ENCODE data around the gene KIAA1328.

The KIAA1328 gene

DNA sequence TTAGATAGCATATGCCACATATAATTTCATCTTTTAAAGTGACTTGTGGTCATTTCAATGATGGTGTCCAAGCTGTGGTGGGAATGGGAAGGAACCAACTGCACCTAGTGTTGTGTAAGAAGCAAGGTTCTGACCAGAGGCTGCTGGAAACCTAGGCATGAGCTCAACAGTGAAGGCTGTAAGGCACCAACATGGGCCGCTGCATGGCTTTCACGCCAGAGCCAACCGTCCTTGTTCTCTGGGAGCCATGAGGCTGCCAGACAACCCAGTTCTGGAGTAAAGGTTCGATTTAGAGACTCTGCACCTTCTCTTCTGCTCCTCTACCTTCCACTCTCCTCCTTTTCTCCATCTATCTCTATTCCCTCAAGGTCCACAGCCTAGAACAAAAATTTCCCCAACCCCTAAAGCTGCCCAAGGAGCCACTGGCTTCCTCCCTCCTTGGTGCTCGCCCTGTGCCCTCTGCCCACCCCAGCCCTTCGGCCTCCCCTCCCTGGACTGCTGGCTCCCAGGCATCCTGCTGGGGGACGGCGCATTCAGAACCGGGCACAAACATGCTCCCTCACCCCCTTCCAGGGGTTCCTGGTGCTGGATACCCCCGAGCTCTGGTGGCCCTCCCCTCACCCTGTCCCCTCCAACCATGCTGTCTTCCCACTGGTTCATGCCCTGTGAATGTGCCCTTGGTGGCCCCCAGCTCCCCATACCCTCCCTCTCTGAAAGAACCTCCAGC is 431.6 kb downstream of the KIAA1328 start:
- no peak for DNase-seq

DNA sequence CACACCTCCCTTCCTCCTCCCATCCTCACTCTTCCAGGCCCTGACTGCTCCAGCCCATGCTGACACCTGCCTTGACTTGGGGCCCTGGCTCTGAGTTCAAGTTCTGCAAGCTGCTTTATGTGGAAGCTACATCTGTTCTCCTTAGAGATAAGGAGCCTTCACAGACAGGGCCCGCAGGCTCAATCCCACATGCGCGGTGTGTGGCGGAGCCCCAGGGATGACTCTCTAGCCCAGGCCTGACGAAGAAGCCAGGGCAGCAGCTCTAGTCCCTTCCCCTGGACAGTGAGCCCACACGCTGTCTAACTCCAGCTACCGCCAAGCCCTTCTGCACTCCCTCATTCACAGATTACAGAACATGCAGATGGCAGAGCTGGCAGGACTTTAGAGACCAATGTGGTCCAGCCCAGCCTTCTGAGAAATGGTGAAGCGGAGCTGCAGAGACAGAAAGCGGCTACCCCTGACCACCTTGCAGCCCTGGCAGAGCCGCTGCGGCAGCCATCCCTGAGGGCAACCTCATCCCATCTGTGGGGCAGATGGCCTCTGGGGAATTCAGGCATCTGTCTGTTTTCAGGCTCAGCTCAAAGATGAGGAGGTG is 432.4 kb downstream of the KIAA1328 start:
- DNase-seq, result no peak

DNA sequence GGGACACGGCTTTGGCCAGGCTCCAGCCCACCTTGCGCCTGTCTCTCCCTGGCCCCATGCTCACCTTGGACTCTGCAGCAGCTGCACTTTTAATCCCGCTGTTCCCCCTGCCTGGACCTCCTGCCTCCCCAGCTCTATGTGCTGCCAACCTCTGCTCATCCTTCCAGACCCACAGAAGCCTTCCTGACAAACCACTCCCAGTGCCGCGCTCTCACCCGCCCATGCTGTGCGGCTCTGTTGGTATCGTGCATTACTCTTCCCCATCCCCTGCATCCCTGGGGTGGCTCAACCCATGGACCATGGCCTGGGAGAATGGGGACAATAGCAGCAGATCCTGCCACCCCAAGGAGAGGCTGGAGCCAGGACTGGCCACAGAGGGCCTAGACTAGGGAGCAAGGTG is 433.1 kb downstream of the KIAA1328 start:
- DNase-seq, result no peak

DNA sequence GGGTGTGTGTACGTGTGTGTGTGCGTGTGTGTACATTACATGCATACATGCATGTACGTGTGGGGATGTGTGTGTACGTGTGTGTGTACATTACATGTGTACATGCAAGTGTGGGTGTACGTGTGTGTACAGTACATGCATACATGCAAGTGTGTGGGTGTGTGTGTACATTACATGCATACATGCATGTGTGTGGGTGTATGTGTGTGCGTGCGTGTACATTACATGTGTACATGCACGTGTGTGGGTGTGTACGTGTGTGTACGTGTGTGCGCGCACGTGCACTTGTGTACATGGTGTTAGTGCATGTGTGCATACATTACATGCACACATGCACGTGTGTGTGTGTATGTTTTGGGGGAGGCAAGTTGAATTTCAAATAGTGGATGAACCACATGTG is 436.0 kb downstream of the KIAA1328 start:
- DNase-seq, result no peak

DNA sequence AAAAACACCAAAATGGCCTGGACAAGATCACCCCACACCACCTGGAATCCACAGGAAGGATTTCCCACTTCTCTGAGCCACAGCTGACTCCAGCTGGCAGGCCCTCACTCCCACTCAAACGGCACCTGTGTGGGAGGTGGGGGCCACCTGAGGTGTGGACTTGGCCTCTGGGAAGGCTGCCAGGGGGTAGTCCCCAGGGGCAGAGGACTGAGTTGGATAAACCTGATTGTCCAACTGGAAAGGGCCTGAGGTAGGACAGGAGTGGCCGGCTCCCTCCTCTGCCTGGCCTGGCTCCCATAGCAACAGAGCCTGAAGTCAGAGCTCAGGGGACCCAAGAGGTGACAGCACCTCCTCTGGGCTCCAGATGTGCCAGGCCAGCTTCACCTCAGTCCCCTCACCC is 436.5 kb downstream of the KIAA1328 start:
- DNase-seq, result no peak

DNA sequence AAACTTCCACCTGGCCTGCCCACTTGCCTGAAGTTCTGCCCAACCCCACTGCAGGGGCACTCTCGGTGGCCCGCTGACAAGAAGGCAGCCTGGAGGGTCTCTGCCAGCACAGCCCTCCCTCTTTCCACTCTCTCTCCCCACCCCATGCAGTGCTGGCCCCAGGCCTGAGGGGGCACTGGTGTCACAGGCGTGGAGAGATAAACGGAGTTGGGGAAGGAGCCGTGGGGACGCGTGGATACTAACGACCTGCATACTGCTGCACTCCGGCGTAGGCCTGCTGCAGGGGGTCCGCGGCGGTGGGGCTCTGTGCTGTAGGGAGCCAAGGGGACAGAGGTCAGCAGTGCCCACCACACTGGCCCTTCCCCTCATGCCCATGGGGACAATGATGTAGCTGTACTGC is 437.4 kb downstream of the KIAA1328 start:
- DNase-seq, result no peak

DNA sequence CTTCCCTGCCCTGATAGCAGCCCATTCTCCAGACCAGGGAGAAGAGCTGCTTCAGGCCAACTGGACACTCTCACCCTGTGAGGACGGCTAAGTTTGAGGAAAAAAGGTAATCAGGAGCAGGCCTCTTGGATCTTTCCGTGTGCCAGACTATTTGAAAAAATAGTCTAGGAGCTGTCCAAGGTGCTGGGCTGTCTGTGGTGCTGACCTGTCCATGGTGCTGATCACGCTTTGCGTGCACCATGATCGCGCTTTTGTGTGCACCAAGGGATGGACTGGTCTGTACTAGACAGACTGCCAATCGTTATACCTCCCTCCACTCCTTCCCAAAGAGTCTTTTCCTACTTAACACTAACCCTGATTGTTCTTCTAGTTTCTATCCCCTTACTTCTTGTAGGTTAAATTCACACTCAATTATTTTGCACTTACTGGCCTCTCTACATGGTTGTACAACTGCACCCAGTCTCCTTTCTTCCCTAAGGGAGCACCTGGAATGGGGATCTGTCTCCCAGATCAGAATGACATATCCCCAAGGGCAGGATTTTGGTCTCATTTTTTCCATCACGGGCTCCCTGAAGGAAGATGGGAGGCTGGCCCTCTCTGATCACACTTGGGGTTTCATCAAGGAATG is 441.2 kb downstream of the KIAA1328 start:
- no peak for DNase-seq

DNA sequence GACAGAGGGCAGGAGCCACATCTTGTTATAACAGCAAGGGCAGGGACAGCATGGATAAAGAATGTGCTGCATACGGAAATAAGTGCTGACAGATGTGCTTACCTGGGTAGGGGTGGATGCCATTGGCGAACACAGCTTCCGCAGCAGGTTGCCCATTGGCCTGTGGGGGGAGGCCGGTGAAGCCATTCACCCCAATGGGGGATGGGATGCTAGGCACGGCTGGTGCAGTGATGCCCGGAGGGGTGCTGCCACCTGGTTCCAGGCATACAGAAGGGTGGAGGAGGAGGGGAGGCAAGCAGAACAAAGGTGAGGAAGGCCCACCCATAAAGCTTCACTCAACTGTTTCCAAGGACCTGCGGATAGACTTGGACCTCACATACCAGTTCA is 441.7 kb downstream of the KIAA1328 start:
- no peak for DNase-seq

DNA sequence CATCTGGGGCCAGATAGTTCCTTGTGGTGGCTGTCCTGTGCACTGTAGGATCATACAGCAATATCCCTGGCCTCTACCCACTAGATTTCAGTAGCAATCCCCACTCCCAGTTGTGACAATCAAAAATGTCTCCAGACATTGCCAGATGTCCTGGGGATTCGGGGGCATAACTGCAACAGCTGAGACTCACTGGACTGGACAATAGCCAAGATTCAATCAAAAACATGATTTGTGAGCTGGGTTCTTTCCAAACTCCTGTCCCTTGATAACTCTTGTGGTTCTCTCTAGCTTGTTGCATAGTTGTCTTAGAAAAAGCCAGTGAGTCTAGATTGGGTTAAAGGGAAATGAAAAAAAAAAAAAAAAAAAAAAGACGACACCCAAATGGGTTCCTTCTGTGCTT is 443.3 kb downstream of the KIAA1328 start:
- DNase-seq, result no peak

DNA sequence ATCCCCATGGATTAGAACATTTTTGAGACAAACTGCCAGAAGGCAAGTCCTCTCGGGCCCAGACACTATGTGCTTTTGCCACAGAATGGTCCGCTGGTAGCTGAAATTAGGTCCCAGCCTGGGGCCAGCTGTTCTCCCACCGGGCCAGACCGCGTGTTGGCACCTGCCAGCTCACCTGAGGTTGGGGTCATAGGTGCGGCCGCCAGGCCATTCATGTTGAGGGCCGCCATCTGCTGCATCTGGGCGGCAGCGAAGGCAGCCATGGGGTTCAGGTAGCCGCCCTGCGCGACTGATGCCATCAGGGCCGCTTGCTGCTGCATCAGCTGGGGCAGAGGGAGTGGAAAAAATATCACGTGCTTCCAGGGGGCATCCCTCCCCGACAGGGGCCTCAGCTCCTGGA is 443.9 kb downstream of the KIAA1328 start:
- no peak for DNase-seq

DNA sequence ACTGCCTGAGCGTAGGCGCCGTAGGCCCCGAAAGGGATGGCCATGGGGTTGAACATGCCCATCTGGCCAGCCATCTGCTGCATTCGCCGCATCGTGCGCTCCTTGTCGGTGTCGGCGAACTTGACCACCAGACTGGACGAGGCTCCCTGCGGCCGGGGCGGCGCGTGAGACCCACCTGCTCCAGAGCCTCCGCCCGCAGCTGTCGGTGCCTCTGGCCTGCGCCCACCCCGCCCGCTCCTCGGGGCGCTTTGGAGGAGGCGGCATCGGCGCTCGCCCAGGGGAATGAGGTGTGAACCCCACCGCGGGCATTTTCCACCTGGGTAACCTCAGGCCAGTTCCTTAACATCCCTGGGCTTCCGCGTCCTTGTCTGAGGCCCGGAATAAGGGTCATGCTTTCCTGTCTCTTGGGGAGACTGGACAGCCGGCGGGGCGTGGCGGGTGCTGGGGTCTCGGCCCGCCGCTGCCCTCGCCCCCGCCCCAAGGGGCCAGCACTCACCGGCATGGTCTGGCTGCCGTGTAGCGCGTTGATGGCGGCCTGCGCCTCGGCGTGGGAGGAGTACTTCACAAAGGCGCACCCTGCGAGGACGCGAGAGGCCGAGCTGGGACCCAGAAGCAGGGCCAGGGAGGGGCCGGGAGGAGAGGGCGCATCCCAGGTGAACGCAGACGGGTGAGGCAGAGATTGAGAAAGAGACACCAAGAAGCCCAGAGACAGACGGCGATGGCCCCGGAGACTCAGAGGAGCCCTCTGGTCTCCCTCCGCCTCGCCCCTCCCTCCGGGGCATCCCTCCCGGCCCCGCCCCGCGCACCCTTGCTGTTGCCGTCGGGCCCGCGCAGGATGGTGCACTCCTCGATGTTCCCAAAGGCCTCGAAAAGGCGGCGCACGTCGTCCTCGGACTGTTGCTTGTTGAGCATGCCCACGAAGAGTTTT is 445.6 kb downstream of the KIAA1328 start:
- no peak for DNase-seq

DNA sequence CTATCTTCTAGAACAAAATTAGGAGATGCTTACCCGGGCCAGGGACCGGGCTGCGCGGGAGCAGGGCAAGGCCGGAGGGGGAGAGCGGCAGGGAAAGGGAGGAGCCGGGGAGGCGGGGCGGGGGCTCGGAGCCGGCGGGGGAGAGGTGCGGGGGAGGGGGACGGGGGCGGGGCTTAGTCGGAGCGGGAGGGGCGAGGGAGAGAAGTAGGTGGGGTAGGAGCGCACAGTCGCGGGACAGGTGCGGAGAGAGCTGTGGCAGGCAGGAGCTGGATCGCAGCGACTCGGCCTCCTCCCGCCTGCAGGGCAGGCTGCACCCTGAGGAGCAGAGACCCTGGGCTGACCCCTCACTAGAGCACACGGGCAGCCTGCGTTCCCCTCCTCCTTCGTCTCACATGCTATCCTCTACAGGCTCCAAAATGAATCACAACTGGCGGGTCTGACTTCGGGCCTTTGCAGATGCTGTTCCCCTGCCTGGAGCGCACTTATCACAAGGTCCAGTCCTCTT is 446.4 kb downstream of the KIAA1328 start:
- no peak for DNase-seq

DNA sequence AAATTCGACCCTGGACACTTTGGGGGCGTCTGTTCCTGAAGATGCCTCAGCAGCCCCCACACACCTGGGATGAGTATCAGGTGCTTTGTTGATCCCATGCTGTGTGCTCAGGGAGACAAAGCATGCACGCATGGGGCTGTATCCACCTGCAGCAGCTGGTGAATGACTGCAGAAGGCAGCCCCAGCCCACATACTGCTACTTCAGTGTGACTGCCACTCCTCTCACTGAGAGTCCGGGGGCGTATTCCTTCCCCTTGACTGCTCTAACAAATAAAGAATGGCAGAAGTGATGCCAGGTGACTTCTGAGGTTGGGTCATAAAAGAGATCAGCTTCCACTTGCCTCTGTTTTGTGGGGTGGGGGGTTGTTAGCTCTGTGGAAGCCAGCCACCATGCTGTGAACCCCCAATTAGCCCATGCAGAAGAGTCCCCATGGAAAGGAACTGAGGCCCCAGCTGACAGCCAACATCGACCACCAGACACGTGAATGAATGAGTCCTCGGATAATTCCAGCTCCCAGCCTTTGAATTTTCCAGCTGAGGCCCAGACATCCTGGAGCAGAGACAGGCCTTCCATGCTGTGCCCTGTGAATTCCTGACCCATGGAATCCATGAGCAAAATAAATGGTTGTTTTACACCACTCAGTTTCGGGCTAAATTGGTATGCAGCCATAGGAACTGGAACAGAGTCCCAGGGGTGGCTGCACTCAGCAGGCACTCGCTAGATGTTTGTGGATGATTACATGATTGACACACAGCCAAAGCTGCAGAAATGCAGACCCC is 447.4 kb downstream of the KIAA1328 start:
- no peak for DNase-seq

DNA sequence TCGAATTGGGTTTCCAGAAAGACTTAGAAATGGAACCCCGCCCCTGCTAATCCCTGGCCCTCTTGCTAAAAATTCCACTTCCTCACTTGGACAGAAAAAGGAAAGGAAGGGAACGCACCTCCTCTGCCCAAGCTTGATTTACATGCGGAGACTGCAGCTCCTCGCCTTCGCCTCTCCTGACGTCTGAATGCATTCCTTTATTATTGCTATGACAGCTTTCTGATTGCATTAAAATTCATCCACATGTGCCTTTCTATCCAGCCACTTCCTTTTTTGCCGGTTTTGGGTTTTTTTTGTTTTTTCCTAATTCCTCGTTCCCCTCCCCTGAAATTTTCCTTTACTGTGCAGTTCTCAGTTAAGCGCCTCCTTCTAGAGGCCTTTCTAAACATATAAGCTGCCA is 448.9 kb downstream of the KIAA1328 start:
- DNase-seq, result no peak
